MCF 10A (cell line): ENCODE measurements around the gene PRG3. TPM values are rescaled to one million over a fixed set of nuclear protein-coding genes. Genes with fewer than 3 reads are reported as not detected.

Experiments used
- BruUV-seq: library from RNA; stranded (reverse); fragments of 400-500 nt; replicated peaks from 2 replicates; lab custom pipeline; 2021; lab: Mats Ljungman, UMichigan
- CTCF ChIA-PET: fragments of 300-600 bp; sonication (Branson Sonifier 250); formaldehyde crosslinking; extraction: SDS; loops from one replicate; lab custom pipeline; 2021; ENCODE audit warnings: antibody characterized with exemption, inconsistent platforms; lab: Yijun Ruan, JAX
- POLR2A ChIA-PET: fragments of 300-600, 350-650 bp; sonication (Branson Sonifier 250); formaldehyde crosslinking; extraction: SDS; loops from one replicate; lab custom pipeline; 2020; ENCODE audit warnings: antibody characterized with exemption, inconsistent platforms; lab: Yijun Ruan, JAX
- DNase-seq: peaks from one replicate; pipeline ENCODE4 v3.0.0-alpha.2; 2018; ENCODE audit not compliant: unreplicated experiment
- H3K27ac Mint-ChIP-seq: one replicate; pipeline ENCODE4 v1.8.0; 2022; ENCODE audit warnings: mild to moderate bottlenecking, low read depth, mixed read lengths; ENCODE audit not compliant: unreplicated experiment
- H3K27me3 Mint-ChIP-seq: one replicate; pipeline ENCODE4 v1.8.0; 2022; ENCODE audit warnings: mixed read lengths; ENCODE audit not compliant: insufficient read depth, unreplicated experiment
- H3K36me3 Mint-ChIP-seq: one replicate; pipeline ENCODE4 v1.8.0; 2022; ENCODE audit warnings: mild to moderate bottlenecking, moderate library complexity, mixed read lengths; ENCODE audit not compliant: insufficient read depth, unreplicated experiment
- H3K4me1 Mint-ChIP-seq: one replicate; pipeline ENCODE4 v1.8.0; 2022; ENCODE audit warnings: mixed read lengths; ENCODE audit not compliant: insufficient read depth, unreplicated experiment
- H3K4me3 Mint-ChIP-seq: one replicate; pipeline ENCODE4 v1.8.0; 2022; ENCODE audit warnings: mild to moderate bottlenecking, moderate library complexity, mixed read lengths; ENCODE audit not compliant: unreplicated experiment
- H3K9me3 Mint-ChIP-seq: one replicate; pipeline ENCODE4 v1.8.0; 2022; ENCODE audit warnings: mixed read lengths; ENCODE audit not compliant: unreplicated experiment
- CTCF ChIP-seq: fragments of 200-600 bp; IDR thresholded peaks from one replicate; pipeline ENCODE4 v1.8.0; 2022; ENCODE audit warnings: antibody characterized with exemption, mild to moderate bottlenecking; ENCODE audit not compliant: unreplicated experiment
- intact Hi-C: fragments of 100-400 bp; cut with micrococcal nuclease; formaldehyde crosslinking; loops from 2 replicates; pipeline ENCODE4 v1.14.1; 2022
- total RNA-seq: library from RNA; stranded (reverse); gene quantifications from 2 replicates; pipeline ENCODE4 v1.2.3, GENCODE V29; 2022

The PRG3 gene
- total RNA-seq, 1 experiment from 2014 or later = not detected

GRCh38 chr11:57397394-57397990 is 16.5 kb upstream of the PRG3 start:
- no TSS peak for BruUV-seq
- no peak for DNase-seq
- Mint-ChIP-seq H3K9me3 (no peaks in the 10 kb centered on the region), H3K4me1 (no peaks in the 10 kb centered on the region), H3K27ac (no peak overlapping the region), H3K4me3 (no peak overlapping the region), H3K36me3 (no peaks in the 10 kb centered on the region), H3K27me3 (peaks cover 1% of the 10 kb centered on the region)
- TF ChIP-seq CTCF = no peak
- CTCF ChIA-PET = interaction anchor here (0.6 to 1.0 kb wide), 3 partner anchors 61 to 266 kb away, joined by 3 read pairs; no protein-coding TSS in a partner anchor
- POLR2A ChIA-PET = no interaction called here
- intact Hi-C loops = no loop called here

- intact Hi-C loops = no loop called here
- Mint-ChIP-seq H3K4me1 (no peaks in the 10 kb centered on the region), H3K4me3 (no peak overlapping the region), H3K36me3 (no peaks in the 10 kb centered on the region), H3K9me3 (no peaks in the 10 kb centered on the region), H3K27me3 (peaks cover 9% of the 10 kb centered on the region), H3K27ac (no peak overlapping the region)
- CTCF ChIA-PET = interaction anchor here (0.6 to 1.0 kb wide), 3 partner anchors 61 to 265 kb away, joined by 3 read pairs; no protein-coding TSS in a partner anchor
- no peak for TF ChIP-seq CTCF
- DNase-seq = no peak
- POLR2A ChIA-PET = interaction anchor here (0.6 kb wide), 1 partner anchor 66 kb away, joined by 3 read pairs; no protein-coding TSS in a partner anchor
- no TSS peak for BruUV-seq
Observed at GRCh38 chr11:57396744-57397143, 15.8 kb upstream of the PRG3 start.

GRCh38 chr11:57395905-57396623 is 15.1 kb upstream of the PRG3 start:
- no peaks in the 10 kb centered on the region for H3K4me1 Mint-ChIP-seq
- POLR2A ChIA-PET = interaction anchor here (0.6 kb wide), 1 partner anchor 65 kb away, joined by 3 read pairs; no protein-coding TSS in a partner anchor
- H3K9me3 Mint-ChIP-seq = no peaks in the 10 kb centered on the region
- no peak for DNase-seq
- no TSS peak for BruUV-seq
- H3K36me3 Mint-ChIP-seq = no peaks in the 10 kb centered on the region
- CTCF ChIA-PET = no interaction called here
- peaks cover 14% of the 10 kb centered on the region for H3K27me3 Mint-ChIP-seq
- H3K4me3 Mint-ChIP-seq = no peak overlapping the region
- no peak for TF ChIP-seq CTCF
- H3K27ac Mint-ChIP-seq = no peak overlapping the region
- intact Hi-C loops = no loop called here
